ENCODE results near the gene RIN2. TPM values are rescaled to one million over a fixed set of nuclear protein-coding genes. Genes with fewer than 3 reads are reported as not detected.
"Not testable (repeated sequence)": the region's sequence is repeated elsewhere in the genome, so short reads cannot be mapped to it uniquely, and the experiment has no call there.

The RIN2 gene
- total RNA-seq, 6 donors from 2014 or later: 89.5 to 149 (median 109) TPM

DNA sequence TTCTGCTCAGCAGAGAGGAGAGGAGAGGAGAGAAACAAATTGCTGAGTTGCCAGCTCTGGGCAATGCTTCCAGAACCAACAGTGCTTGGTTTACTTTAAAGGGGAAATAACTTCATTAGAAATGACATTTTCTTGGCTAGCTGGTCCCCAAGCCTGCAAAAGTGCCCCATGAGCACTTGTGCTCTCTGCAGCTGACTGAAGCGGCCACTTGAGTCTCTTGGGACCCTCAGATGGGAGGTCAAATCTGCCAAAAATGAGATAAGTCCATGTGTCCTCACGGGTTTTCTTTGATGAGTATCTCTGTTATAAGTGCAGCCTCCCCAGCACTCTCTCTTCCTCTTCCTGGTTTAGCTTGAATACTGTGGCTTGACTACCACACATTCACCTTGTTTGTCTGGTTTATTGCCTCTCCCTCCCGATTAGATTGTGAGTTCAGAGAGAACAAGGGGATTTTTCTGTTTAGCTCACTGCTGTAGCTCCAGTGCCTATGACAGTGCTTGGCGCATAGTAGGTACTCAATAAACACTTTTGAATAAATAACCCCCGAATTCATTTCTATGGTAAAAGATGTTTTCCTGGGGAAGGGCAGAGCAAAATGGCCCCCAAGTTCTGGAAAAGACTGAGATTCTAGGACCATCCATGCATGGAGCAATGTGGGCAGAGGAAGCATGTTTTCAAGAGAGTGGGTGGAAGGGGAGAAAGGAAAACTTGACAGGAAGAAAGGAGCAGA lies 7.0 kb upstream of the RIN2 start:
- Histone ChIP-seq H3K4me3 (no peak overlapping the region), H3K4me1 (peaks cover 0 to 8% (median 4%) of the 10 kb centered on the region in 4 donors), H3K27me3 (no peaks in the 10 kb centered on the region), H3K36me3 (no peaks in the 10 kb centered on the region), H3K9me3 (no peaks in the 10 kb centered on the region), H3K27ac (no peak overlapping the region)
- TF ChIP-seq POLR2AphosphoS5 (IDR thresholded peaks at IDR 0.05) (no peak), EP300 (IDR thresholded peaks at IDR 0.05) (no peak), POLR2A (IDR thresholded peaks at IDR 0.05) (no peak)
- TF ChIP-seq, protein P1, sequence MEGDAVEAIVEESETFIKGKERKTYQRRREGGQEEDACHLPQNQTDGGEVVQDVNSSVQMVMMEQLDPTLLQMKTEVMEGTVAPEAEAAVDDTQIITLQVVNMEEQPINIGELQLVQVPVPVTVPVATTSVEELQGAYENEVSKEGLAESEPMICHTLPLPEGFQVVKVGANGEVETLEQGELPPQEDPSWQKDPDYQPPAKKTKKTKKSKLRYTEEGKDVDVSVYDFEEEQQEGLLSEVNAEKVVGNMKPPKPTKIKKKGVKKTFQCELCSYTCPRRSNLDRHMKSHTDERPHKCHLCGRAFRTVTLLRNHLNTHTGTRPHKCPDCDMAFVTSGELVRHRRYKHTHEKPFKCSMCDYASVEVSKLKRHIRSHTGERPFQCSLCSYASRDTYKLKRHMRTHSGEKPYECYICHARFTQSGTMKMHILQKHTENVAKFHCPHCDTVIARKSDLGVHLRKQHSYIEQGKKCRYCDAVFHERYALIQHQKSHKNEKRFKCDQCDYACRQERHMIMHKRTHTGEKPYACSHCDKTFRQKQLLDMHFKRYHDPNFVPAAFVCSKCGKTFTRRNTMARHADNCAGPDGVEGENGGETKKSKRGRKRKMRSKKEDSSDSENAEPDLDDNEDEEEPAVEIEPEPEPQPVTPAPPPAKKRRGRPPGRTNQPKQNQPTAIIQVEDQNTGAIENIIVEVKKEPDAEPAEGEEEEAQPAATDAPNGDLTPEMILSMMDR (IDR thresholded peaks at IDR 0.05): no peak
- 46 to 48% methylated on average over 5 of the region's 5 CpGs for WGBS, 2 donors
- ATAC-seq (ENCODE audit: low FRiP score in 2 of 2): no peak
- DNase-seq: no peak

DNA sequence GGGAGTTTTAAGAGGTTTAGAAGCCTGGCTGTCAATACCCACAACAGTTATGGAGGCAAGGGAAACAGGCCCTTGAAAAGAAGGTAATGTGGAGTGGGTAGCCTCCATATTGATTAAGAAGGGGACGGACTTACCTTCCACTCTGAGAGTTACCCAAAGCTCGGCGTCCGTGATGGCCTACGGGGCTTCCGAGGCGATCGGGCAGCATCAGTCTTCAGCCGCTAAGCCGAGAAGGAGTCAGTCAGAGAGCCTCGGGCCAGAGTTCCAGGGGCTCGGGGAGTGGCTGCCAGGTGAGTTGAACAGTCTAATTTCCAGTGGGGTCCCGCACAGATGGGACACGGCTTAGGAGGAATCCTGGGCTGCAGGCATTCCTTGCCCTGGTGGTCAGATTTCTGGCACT lies 3.9 kb upstream of the RIN2 start:
- not testable (repeated sequence) for H3K36me3 ChIP-seq; H3K9me3 ChIP-seq; H3K27ac ChIP-seq; ATAC-seq (ENCODE audit: low FRiP score in 2 of 2); H3K27me3 ChIP-seq; H3K4me3 ChIP-seq
- WGBS, 2 donors: 93 to 95% methylated on average over 12 of the region's 14 CpGs
- peaks cover 10 to 18% (median 14%) of the 10 kb centered on the region in 4 donors for H3K4me1 ChIP-seq
- DNase-seq: peak in 1 of 2 donors; percentile 38

- TF ChIP-seq POLR2AphosphoS5 (IDR thresholded peaks at IDR 0.05) (no peak), EP300 (IDR thresholded peaks at IDR 0.05) (no peak), POLR2A (IDR thresholded peaks at IDR 0.05) (no peak)
- TF ChIP-seq, protein P1 (IDR thresholded peaks at IDR 0.05): no peak
- WGBS, 2 donors: 20 to 23% methylated on average over 17 to 20 of the region's 22 CpGs
- Histone ChIP-seq H3K27me3 (no peaks in the 10 kb centered on the region), H3K9me3 (no peaks in the 10 kb centered on the region), H3K4me1 (peaks cover 28 to 42% (median 32%) of the 10 kb centered on the region in 4 donors), H3K4me3 (peak overlapping the region; percentile 77 to 85 (median 82)), H3K27ac (peak overlapping the region; percentile 94 to 100 (median 97)), H3K36me3 (no peaks in the 10 kb centered on the region)
- no peak for DNase-seq
- ATAC-seq (ENCODE audit: low FRiP score in 2 of 2): no peak
These were observed 1.1 kb upstream of the RIN2 start for GRCh38 chr20:19756761-19757486.

DNA sequence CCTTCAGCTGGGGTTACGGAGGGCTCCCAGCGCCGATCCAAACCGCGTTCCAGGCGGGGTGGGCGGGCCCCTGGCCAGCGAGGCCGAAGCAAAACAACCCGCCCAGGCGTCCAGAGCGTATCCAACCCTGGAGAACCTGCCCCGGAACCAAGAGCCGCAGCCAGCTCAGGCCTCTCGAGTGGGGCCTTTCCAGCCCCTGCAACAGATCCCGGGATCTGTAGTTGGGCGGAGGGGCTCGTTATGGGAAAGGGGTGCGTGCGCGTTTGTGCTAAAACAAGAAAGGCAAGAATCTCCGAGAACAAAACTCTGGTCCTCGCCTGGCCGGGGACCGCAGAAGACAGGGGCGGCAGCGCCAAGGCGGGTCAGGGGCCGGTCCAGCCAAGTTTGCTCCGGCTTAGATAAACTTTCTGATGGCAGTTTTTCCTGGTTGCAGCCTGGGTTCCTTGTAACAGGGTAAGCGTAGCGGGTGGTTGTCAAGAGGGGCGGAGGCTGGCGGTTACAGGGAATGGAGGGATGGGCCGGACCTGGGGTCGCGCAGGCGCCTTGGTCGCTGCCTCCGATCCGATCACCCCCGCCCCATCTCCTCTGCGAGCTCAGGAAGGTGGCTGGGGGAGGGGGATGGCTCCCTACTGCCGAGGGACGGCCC lies 448 bp upstream of the RIN2 start:
- ATAC-seq (ENCODE audit: low FRiP score in 2 of 2) (peak; percentile 94 to 95), DNase-seq (peak; percentile 95 to 96)
- Histone ChIP-seq H3K27me3 (no peaks in the 10 kb centered on the region), H3K4me3 (peak overlapping the region; percentile 77 to 85 (median 82)), H3K4me1 (peaks cover 29 to 47% (median 37%) of the 10 kb centered on the region in 4 donors), H3K27ac (peak overlapping the region; percentile 94 to 100 (median 97)), H3K9me3 (no peaks in the 10 kb centered on the region), H3K36me3 (no peaks in the 10 kb centered on the region)
- TF ChIP-seq, protein P1 (IDR thresholded peaks at IDR 0.05): no peak
- TF ChIP-seq POLR2AphosphoS5 (IDR thresholded peaks at IDR 0.05) (peak; percentile 46 to 51), POLR2A (IDR thresholded peaks at IDR 0.05) (peak in 2 of 4 donors; percentile 75 to 81), EP300 (IDR thresholded peaks at IDR 0.05) (no peak)
- 0 to 2% methylated on average over 19 to 40 of the region's 45 CpGs for WGBS, 2 donors
